A549 (cell line): ENCODE results near the gene ZDHHC3. TPM values are rescaled to one million over a fixed set of nuclear protein-coding genes. Genes with fewer than 3 reads are reported as not detected.

ENCODE experiments used
- ATAC-seq, 2 experiments: fragments of 200-7000 bp in 1 of 2; fragments of >200 bp in 1 of 2; cut with Nextera tagmentation in 1 of 2; cut with Tn5 transposase in 1 of 2; 3 replicates each; pipeline versions ENCODE4 v1.8.0 to v1.9.1; 2018 to 2020; ENCODE audit warnings: mild to moderate bottlenecking in 1 of 2, moderate library complexity in 1 of 2
- CTCF ChIA-PET: fragments of 300-600 bp; sonication (Branson Sonifier 250); formaldehyde crosslinking; extraction: SDS; loops from one replicate; lab custom pipeline; 2021; ENCODE audit warnings: antibody characterized with exemption, inconsistent platforms; lab: Yijun Ruan, JAX
- POLR2A ChIA-PET: fragments of 350-600 bp; formaldehyde crosslinking; extraction: SDS; loops from one replicate; lab custom pipeline; 2021; ENCODE audit warnings: antibody characterized with exemption, inconsistent platforms; lab: Yijun Ruan, JAX
- DNase-seq, 2 experiments: peaks; one replicate each; pipeline versions ENCODE4 v3.0.0 to v3.0.0-alpha.2; 2011 to 2016; ENCODE audit warnings: low read depth in 1 of 2, low spot score in 1 of 2
- FAIRE-seq: peaks from 2 replicates; lab custom pipeline; 2011; peaks lifted over from hg19 to GRCh38; lab: Jason Lieb, UNC
- H3K27ac ChIP-seq, 2 experiments: fragments of >200 bp; sonication (Bioruptor Twin); formaldehyde crosslinking; 3 replicates each; pipeline ENCODE4 v1.5.1; 2016 to 2017
- H3K4me1 ChIP-seq: fragments of >200 bp; sonication (Bioruptor Twin); formaldehyde crosslinking; 3 replicates; pipeline ENCODE4 v1.6.1; 2016
- H3K4me2 ChIP-seq: fragments of >200 bp; sonication (Bioruptor Twin); formaldehyde crosslinking; 3 replicates; pipeline ENCODE4 v1.6.1; 2016
- H3K4me3 ChIP-seq: fragments of >200 bp; sonication (Bioruptor Twin); formaldehyde crosslinking; 3 replicates; pipeline ENCODE4 v1.5.1; 2016
- H3K9me3 ChIP-seq: fragments of >200 bp; sonication (Bioruptor Twin); formaldehyde crosslinking; 3 replicates; pipeline ENCODE4 v1.6.1; 2016
- CEBPB ChIP-seq, 2 experiments: fragments of >200 bp in 1 of 2; sonication (Bioruptor Twin) in 1 of 2; formaldehyde crosslinking in 1 of 2; IDR thresholded peaks; 2 replicates each; pipeline ENCODE4 v1.6.1; 2012 to 2016
- CHD2 ChIP-seq: fragments of 150-350 bp; IDR thresholded peaks from 2 replicates; pipeline ENCODE4 v1.6.1; 2014; ENCODE audit warnings: low read length; ENCODE audit not compliant: partially characterized antibody
- E2F6 ChIP-seq: IDR thresholded peaks from 2 replicates; pipeline ENCODE4 v1.6.1; 2012; ENCODE audit warnings: low read depth, borderline replicate concordance
- EP300 ChIP-seq, 2 experiments: fragments of >200 bp; sonication (Bioruptor Twin); formaldehyde crosslinking; IDR thresholded peaks; 2 replicates in 1 of 2; 3 replicates in 1 of 2; pipeline ENCODE4 v1.6.1; 2016 to 2017
- FOSB ChIP-seq: fragments of 250-450 bp; sonication (Bioruptor Pico); IDR thresholded peaks from 2 replicates; pipeline ENCODE4 v1.5.0; 2020; ENCODE audit warnings: mild to moderate bottlenecking, moderate library complexity
- GATA3 ChIP-seq: IDR thresholded peaks from 2 replicates; pipeline ENCODE4 v1.6.1; 2012; ENCODE audit warnings: borderline replicate concordance
- HES2 ChIP-seq: fragments of >200 bp; sonication (Bioruptor Twin); formaldehyde crosslinking; IDR thresholded peaks from 2 replicates; pipeline ENCODE4 v1.6.1; 2016
- NPAS2 ChIP-seq: fragments of 250-450 bp; sonication (Bioruptor Pico); IDR thresholded peaks from 2 replicates; pipeline ENCODE4 v1.8.0; 2022; ENCODE audit warnings: mild to moderate bottlenecking, moderate library complexity, borderline replicate concordance
- RAD21 ChIP-seq, 2 experiments: fragments of >200 bp in 1 of 2; sonication (Bioruptor Twin) in 1 of 2; formaldehyde crosslinking in 1 of 2; IDR thresholded peaks in 1 of 2; conservative IDR thresholded peaks in 1 of 2; 2 replicates in 1 of 2; 3 replicates in 1 of 2; pipeline ENCODE4 v1.6.1; 2012 to 2018; ENCODE audit warnings: inconsistent platforms in 1 of 2
- RARB ChIP-seq: fragments of 250-450 bp; sonication (Bioruptor Pico); IDR thresholded peaks from 2 replicates; pipeline ENCODE4 v1.8.0; 2021; ENCODE audit warnings: mild to moderate bottlenecking, moderate library complexity
- RCOR1 ChIP-seq: fragments of 150-350 bp; IDR thresholded peaks from 2 replicates; pipeline ENCODE4 v1.6.1; 2014; ENCODE audit warnings: antibody characterized with exemption, low read length, low read depth
- RFX5 ChIP-seq: fragments of 450-650 bp; IDR thresholded peaks from 2 replicates; pipeline ENCODE4 v1.7.1; 2014; ENCODE audit warnings: antibody characterized with exemption, mild to moderate bottlenecking, moderate library complexity
- SMC3 ChIP-seq: fragments of >200 bp; sonication (Bioruptor Twin); formaldehyde crosslinking; IDR thresholded peaks from 3 replicates; pipeline ENCODE4 v1.6.1; 2018; ENCODE audit warnings: inconsistent platforms
- ZC3H11A ChIP-seq: fragments of 450-650 bp; IDR thresholded peaks from 2 replicates; pipeline ENCODE4 v1.6.1; 2014; ENCODE audit warnings: antibody characterized with exemption, mild to moderate bottlenecking
- ZNF302 ChIP-seq: fragments of 250-450 bp; sonication (Bioruptor Pico); IDR thresholded peaks from 2 replicates; pipeline ENCODE4 v1.9.0; 2021; ENCODE audit warnings: inconsistent platforms, mild to moderate bottlenecking, moderate library complexity
- ZSCAN20 ChIP-seq: fragments of 250-450 bp; sonication (Bioruptor Pico); IDR thresholded peaks from 2 replicates; pipeline ENCODE4 v1.8.0; 2022; ENCODE audit warnings: mild to moderate bottlenecking, moderate library complexity
- WGBS: methylation state at CpG from one replicate; pipeline ENCODE4 v1.1.6; 2017; ENCODE audit errors: missing lambda C conversion rate; 5-methylcytosine and 5-hydroxymethylcytosine counted together
- polyA plus RNA-seq, 4 experiments: library from polyadenylated mRNA; depleted of rRNA in 3 of 4; stranded (reverse); fragments of >200 nt; fragmentation: RNase III in 1 of 4; extraction: RNeasy Plus Mini Kit Qiagen cat#74134 plus additional on column Dnase treatment in 1 of 4; gene quantifications; 2 replicates in 3 of 4; 3 replicates in 1 of 4; pipeline ENCODE4 v1.2.3, GENCODE V29; 2011 to 2017
- TF ChIP-seq, protein P1 (sequence below): fragments of 150-350 bp; IDR thresholded peaks from 2 replicates; pipeline ENCODE4 v1.6.1; 2014; ENCODE audit warnings: low read depth, mild to moderate bottlenecking, low read length
- TF ChIP-seq, protein P2 (sequence below): fragments of 250-450 bp; sonication (Bioruptor Pico); IDR thresholded peaks from 2 replicates; pipeline ENCODE4 v1.5.0; 2021; ENCODE audit warnings: mild to moderate bottlenecking, moderate library complexity, borderline replicate concordance
- TF ChIP-seq, protein P3 (sequence below): fragments of 200-600 bp; sonication (generic); IDR thresholded peaks from 2 replicates; pipeline ENCODE4 v1.6.1; 2016; ENCODE audit warnings: antibody characterized with exemption, mild to moderate bottlenecking, moderate library complexity

ZDHHC3 gene
- polyA plus RNA-seq, 2 of the 4 experiments (the other 2 are of a cell fraction) = 28.7 to 57.7 TPM

- peak overlapping the region; percentile 68 for H3K4me2 ChIP-seq
- peaks cover 4% of the 10 kb centered on the region; the same call in 1 of the 3 replicates for H3K9me3 ChIP-seq
- peaks cover 48% of the 10 kb centered on the region for H3K4me1 ChIP-seq
- WGBS = 100% methylated on average over 3 of the region's 5 CpGs
- DNase-seq = no peak
- TF ChIP-seq RARB (CRISPR knock-in tag) (no peak), RAD21 (conservative IDR thresholded peaks at IDR 0.05 in 1 of 2, IDR thresholded peaks at IDR 0.05 in 1 of 2) (no peak), FOSB (no peak), RFX5 (no peak), HES2 (no peak), CEBPB (IDR thresholded peaks at IDR 0.05) (no peak), ZSCAN20 (CRISPR knock-in tag) (no peak), EP300 (IDR thresholded peaks at IDR 0.05) (no peak), NPAS2 (CRISPR knock-in tag) (no peak), GATA3 (no peak), SMC3 (no peak), RCOR1 (no peak), CHD2 (no peak), ZC3H11A (no peak), ZNF302 (CRISPR knock-in tag) (no peak), E2F6 (no peak)
- TF ChIP-seq, protein P1, sequence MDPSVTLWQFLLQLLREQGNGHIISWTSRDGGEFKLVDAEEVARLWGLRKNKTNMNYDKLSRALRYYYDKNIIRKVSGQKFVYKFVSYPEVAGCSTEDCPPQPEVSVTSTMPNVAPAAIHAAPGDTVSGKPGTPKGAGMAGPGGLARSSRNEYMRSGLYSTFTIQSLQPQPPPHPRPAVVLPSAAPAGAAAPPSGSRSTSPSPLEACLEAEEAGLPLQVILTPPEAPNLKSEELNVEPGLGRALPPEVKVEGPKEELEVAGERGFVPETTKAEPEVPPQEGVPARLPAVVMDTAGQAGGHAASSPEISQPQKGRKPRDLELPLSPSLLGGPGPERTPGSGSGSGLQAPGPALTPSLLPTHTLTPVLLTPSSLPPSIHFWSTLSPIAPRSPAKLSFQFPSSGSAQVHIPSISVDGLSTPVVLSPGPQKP = no peak
- TF ChIP-seq, protein P2, sequence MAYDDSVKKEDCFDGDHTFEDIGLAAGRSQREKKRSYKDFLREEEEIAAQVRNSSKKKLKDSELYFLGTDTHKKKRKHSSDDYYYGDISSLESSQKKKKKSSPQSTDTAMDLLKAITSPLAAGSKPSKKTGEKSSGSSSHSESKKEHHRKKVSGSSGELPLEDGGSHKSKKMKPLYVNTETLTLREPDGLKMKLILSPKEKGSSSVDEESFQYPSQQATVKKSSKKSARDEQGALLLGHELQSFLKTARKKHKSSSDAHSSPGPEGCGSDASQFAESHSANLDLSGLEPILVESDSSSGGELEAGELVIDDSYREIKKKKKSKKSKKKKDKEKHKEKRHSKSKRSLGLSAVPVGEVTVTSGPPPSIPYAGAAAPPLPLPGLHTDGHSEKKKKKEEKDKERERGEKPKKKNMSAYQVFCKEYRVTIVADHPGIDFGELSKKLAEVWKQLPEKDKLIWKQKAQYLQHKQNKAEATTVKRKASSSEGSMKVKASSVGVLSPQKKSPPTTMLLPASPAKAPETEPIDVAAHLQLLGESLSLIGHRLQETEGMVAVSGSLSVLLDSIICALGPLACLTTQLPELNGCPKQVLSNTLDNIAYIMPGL (CRISPR knock-in tag) = no peak
- TF ChIP-seq, protein P3, sequence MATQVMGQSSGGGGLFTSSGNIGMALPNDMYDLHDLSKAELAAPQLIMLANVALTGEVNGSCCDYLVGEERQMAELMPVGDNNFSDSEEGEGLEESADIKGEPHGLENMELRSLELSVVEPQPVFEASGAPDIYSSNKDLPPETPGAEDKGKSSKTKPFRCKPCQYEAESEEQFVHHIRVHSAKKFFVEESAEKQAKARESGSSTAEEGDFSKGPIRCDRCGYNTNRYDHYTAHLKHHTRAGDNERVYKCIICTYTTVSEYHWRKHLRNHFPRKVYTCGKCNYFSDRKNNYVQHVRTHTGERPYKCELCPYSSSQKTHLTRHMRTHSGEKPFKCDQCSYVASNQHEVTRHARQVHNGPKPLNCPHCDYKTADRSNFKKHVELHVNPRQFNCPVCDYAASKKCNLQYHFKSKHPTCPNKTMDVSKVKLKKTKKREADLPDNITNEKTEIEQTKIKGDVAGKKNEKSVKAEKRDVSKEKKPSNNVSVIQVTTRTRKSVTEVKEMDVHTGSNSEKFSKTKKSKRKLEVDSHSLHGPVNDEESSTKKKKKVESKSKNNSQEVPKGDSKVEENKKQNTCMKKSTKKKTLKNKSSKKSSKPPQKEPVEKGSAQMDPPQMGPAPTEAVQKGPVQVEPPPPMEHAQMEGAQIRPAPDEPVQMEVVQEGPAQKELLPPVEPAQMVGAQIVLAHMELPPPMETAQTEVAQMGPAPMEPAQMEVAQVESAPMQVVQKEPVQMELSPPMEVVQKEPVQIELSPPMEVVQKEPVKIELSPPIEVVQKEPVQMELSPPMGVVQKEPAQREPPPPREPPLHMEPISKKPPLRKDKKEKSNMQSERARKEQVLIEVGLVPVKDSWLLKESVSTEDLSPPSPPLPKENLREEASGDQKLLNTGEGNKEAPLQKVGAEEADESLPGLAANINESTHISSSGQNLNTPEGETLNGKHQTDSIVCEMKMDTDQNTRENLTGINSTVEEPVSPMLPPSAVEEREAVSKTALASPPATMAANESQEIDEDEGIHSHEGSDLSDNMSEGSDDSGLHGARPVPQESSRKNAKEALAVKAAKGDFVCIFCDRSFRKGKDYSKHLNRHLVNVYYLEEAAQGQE = no peak
- H3K4me3 ChIP-seq = no peak overlapping the region
- peak overlapping the region; percentile 92 to 95 for H3K27ac ChIP-seq
- ChIA-PET POLR2A (interaction anchor here (1.9 kb wide), 1 partner anchor 121 kb away, joined by 5 read pairs; the partner anchor contains the start of genes KIAA1143 and KIF15), CTCF (no interaction called here)
- ATAC-seq = no peak
- no peak for FAIRE-seq
Observed at GRCh38 chr3:44883213-44883955, 92.6 kb downstream of the ZDHHC3 start.
